DMS79 (cell line): Measurements from ENCODE around the gene C15orf62.

Source experiments
- DNase-seq: peaks from one replicate; lab custom pipeline; 2025; lab: John Stamatoyannopoulos, UW

The C15orf62 gene

DNA sequence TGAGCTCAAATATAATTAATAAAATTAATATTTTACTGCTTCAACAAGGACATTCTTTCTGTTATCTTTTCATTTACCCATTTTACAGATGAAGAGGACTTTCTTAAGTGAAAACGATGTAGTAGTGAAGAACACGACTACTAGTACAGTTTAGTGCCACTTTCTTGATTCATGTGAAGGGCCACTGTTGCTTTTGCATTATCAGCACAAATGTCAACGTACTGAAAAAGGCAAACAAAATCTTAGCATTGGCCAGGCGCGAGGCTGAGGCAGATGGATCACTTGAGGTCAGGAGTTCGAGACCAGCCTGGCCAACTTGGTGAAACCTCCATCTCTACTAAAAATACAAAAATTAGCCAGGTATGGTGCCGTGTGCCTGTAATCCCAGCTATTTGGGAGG, 49.3 kb downstream of the C15orf62 start:
- no peak for DNase-seq

DNA sequence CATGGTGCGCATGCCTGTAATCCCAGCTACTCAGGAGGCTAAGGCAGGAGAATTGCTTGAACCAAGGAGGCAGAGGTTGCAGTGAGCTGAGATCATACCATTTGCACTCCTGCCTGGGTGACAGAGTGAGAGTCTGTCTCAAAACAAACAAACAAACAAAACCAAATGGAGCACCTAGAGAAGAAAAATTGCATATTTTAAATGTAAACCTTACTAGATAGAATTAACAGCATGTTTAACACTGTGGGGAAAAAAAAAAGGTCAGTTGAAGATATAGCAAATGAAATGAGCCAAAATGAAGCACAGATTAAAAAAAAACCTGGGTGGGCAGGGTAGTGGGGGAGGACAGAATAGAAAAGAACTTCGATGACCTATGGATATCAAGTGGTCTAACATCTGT, 51.4 kb downstream of the C15orf62 start:
- DNase-seq: no peak
